ENCODE results near the gene RALGAPB.
A peak's percentile ranks its signal among the peaks of the same experiment; 100 is the strongest.

The RALGAPB gene

DNA sequence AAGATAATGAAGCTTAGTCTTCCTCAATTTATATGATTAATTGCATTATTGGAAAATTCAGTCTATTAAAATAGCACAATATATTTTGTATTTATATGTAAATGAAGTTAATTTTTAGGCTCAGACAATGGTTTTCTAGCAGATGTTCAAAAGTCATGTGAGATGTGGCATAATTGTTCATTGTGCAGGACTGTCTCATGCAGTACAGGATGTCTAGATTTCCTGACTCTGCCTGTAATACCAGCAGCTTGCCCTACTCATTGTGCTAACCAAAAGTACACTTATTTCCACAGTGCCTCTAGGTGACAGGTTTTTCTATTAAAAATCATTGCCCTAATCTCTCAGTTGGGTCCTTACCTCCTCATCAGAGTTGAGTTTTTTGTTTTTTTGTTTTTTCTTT lies 12.4 kb downstream of the RALGAPB start:
- no peaks in the 10 kb centered on the region for H3K9me3 ChIP-seq (ENCODE audit: control insufficient read depth, low read length)
- no peak overlapping the region for H2AFZ ChIP-seq (ENCODE audit: low read depth, low read length)
- no peak overlapping the region for H3K9ac ChIP-seq (ENCODE audit: low read length)
- no peak overlapping the region for H3K4me3 ChIP-seq (ENCODE audit: insufficient read depth in 1 of 2, low read depth in 1 of 2, low read length in 2 of 2)
- H3K27me3 ChIP-seq (ENCODE audit: control insufficient read depth in 1 of 2, insufficient read depth in 1 of 2, low read length in 2 of 2): no peaks in the 10 kb centered on the region
- no peak for DNase-seq
- H3K36me3 ChIP-seq (ENCODE audit: control insufficient read depth in 1 of 2, insufficient read depth in 2 of 2, low read depth in 1 of 2, low read length in 2 of 2): peaks cover 12 to 36% of the 10 kb centered on the region in 2 experiments
- H3K4me1 ChIP-seq (ENCODE audit: control insufficient read depth, insufficient read depth, low read depth, low read length): no peaks in the 10 kb centered on the region
- no peak overlapping the region for H2AK5ac ChIP-seq (ENCODE audit: low read length, severe bottlenecking)
- no peak overlapping the region for H4K91ac ChIP-seq (ENCODE audit: low read length)
- no peak overlapping the region for H2BK5ac ChIP-seq (ENCODE audit: low read depth, low read length, poor library complexity, severe bottlenecking)
- no peak overlapping the region for H4K8ac ChIP-seq (ENCODE audit: low read length)
- H3K14ac ChIP-seq (ENCODE audit: low read length in 2 of 2): no peak overlapping the region
- peaks cover 20% of the 10 kb centered on the region for H3K79me1 ChIP-seq (replicated peaks; ENCODE audit: low read length, poor library complexity, severe bottlenecking)
- H2BK120ac ChIP-seq (ENCODE audit: low read depth, low read length): no peak overlapping the region
- no peak overlapping the region for H3K23ac ChIP-seq (ENCODE audit: low read length in 2 of 2)
- no peak overlapping the region for H3K4me2 ChIP-seq (ENCODE audit: low read length, poor library complexity, severe bottlenecking)
- no peak overlapping the region for H3K18ac ChIP-seq (ENCODE audit: low read depth in 1 of 2, low read length in 2 of 2)
- no peak overlapping the region for H3K27ac ChIP-seq (ENCODE audit: low read length, poor library complexity, severe bottlenecking)
- no peak overlapping the region for H3K4ac ChIP-seq (ENCODE audit: low read depth in 1 of 2, low read length in 2 of 2)
- H2BK15ac ChIP-seq (ENCODE audit: low read depth, poor library complexity, severe bottlenecking): no peak overlapping the region
- no peak overlapping the region for H2BK12ac ChIP-seq (ENCODE audit: low read length in 2 of 2)

DNA sequence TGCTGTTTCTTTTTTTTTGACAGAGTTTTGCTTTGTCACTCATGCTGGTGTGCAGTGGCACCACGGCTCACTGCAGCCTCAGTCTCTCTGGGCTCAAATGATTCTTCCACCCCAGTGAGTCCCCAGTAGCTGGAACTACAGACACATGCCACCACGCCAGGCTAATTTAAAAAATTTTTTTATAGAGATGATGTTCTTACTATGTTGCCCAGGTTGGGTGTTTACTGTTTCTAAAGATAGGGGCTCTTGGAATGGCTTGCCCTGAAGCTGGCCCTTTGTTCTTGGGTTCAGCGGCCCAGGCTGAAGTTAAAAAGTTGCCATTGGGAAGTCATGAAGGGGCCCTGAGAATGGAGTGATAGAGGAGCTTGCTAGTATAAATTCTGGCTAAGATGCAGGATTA lies 16.5 kb downstream of the RALGAPB start:
- Histone ChIP-seq H3K27ac (ENCODE audit: low read length, poor library complexity, severe bottlenecking) (no peak overlapping the region), H3K14ac (ENCODE audit: low read length in 2 of 2) (no peak overlapping the region), H3K4me3 (ENCODE audit: insufficient read depth in 1 of 2, low read depth in 1 of 2, low read length in 2 of 2) (no peak overlapping the region), H3K18ac (ENCODE audit: low read depth in 1 of 2, low read length in 2 of 2) (no peak overlapping the region), H3K4me1 (ENCODE audit: control insufficient read depth, insufficient read depth, low read depth, low read length) (no peaks in the 10 kb centered on the region), H2AFZ (ENCODE audit: low read depth, low read length) (no peak overlapping the region), H3K4me2 (ENCODE audit: low read length, poor library complexity, severe bottlenecking) (no peak overlapping the region), H4K91ac (ENCODE audit: low read length) (no peak overlapping the region), H3K79me1 (replicated peaks; ENCODE audit: low read length, poor library complexity, severe bottlenecking) (peaks cover 23% of the 10 kb centered on the region), H2BK12ac (ENCODE audit: low read length in 2 of 2) (no peak overlapping the region), H3K36me3 (ENCODE audit: control insufficient read depth in 1 of 2, insufficient read depth in 2 of 2, low read depth in 1 of 2, low read length in 2 of 2) (peaks cover 13 to 54% of the 10 kb centered on the region in 2 experiments), H3K9me3 (ENCODE audit: control insufficient read depth, low read length) (no peaks in the 10 kb centered on the region), H2BK5ac (ENCODE audit: low read depth, low read length, poor library complexity, severe bottlenecking) (no peak overlapping the region), H3K27me3 (ENCODE audit: control insufficient read depth in 1 of 2, insufficient read depth in 1 of 2, low read length in 2 of 2) (no peaks in the 10 kb centered on the region), H2AK5ac (ENCODE audit: low read length, severe bottlenecking) (no peak overlapping the region), H2BK120ac (ENCODE audit: low read depth, low read length) (no peak overlapping the region), H4K8ac (ENCODE audit: low read length) (no peak overlapping the region), H3K4ac (ENCODE audit: low read depth in 1 of 2, low read length in 2 of 2) (no peak overlapping the region), H2BK15ac (ENCODE audit: low read depth, poor library complexity, severe bottlenecking) (no peak overlapping the region), H3K23ac (ENCODE audit: low read length in 2 of 2) (no peak overlapping the region), H3K9ac (ENCODE audit: low read length) (no peak overlapping the region)
- 90% methylated on average over 2 of the region's 3 CpGs for WGBS
- DNase-seq: no peak

DNA sequence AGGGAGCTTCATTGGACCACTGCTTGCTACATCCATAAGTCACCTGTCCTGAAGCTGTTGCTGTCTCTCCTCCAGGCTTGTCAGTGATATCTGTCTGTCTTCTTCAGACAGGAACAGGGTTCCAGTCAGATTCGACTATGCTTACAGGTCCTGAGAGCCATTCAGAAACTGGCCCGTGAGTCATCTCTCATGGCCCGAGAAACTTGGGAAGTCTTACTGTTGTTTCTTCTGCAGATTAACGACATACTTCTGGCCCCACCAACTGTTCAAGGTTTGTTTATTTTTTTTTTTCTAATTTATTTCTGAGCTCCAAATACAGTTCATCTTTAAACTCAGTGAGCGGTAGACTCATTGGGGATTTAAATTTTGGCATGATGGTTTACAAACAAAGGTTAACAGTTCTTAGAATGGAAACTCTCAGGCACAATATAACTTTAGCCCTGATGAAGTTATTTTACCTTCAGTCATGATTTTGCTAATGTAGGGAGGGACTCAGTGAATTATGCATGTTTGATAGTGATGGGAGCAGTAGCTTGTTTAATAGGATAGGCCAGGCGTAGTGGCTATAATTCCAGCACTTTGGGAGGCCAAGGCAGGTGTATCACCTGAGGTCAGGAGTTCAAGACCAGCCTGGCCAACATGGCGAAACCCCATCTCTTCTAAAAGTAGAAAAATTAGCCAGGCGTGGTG lies 24.7 kb downstream of the RALGAPB start:
- Histone ChIP-seq H2BK12ac (ENCODE audit: low read length in 2 of 2) (no peak overlapping the region), H4K91ac (ENCODE audit: low read length) (no peak overlapping the region), H3K79me1 (replicated peaks; ENCODE audit: low read length, poor library complexity, severe bottlenecking) (peaks cover 23% of the 10 kb centered on the region), H2BK5ac (ENCODE audit: low read depth, low read length, poor library complexity, severe bottlenecking) (no peak overlapping the region), H3K4me1 (ENCODE audit: control insufficient read depth, insufficient read depth, low read depth, low read length) (peaks cover 1% of the 10 kb centered on the region), H3K4me3 (ENCODE audit: insufficient read depth in 1 of 2, low read depth in 1 of 2, low read length in 2 of 2) (no peak overlapping the region), H3K9ac (ENCODE audit: low read length) (no peak overlapping the region), H3K18ac (ENCODE audit: low read depth in 1 of 2, low read length in 2 of 2) (no peak overlapping the region), H2AK5ac (ENCODE audit: low read length, severe bottlenecking) (no peak overlapping the region), H3K23ac (ENCODE audit: low read length in 2 of 2) (no peak overlapping the region), H2BK15ac (ENCODE audit: low read depth, poor library complexity, severe bottlenecking) (no peak overlapping the region), H3K27ac (ENCODE audit: low read length, poor library complexity, severe bottlenecking) (no peak overlapping the region), H4K8ac (ENCODE audit: low read length) (no peak overlapping the region), H3K27me3 (ENCODE audit: control insufficient read depth in 1 of 2, insufficient read depth in 1 of 2, low read length in 2 of 2) (no peaks in the 10 kb centered on the region), H2AFZ (ENCODE audit: low read depth, low read length) (no peak overlapping the region), H3K4ac (ENCODE audit: low read depth in 1 of 2, low read length in 2 of 2) (no peak overlapping the region), H3K4me2 (ENCODE audit: low read length, poor library complexity, severe bottlenecking) (no peak overlapping the region), H3K9me3 (ENCODE audit: control insufficient read depth, low read length) (no peaks in the 10 kb centered on the region), H3K36me3 (ENCODE audit: control insufficient read depth in 1 of 2, insufficient read depth in 2 of 2, low read depth in 1 of 2, low read length in 2 of 2) (peaks cover 9 to 96% of the 10 kb centered on the region in 2 experiments), H3K14ac (ENCODE audit: low read length in 2 of 2) (no peak overlapping the region), H2BK120ac (ENCODE audit: low read depth, low read length) (no peak overlapping the region)
- 55% methylated on average over 4 of the region's 8 CpGs for WGBS
- DNase-seq: peak; percentile 52

DNA sequence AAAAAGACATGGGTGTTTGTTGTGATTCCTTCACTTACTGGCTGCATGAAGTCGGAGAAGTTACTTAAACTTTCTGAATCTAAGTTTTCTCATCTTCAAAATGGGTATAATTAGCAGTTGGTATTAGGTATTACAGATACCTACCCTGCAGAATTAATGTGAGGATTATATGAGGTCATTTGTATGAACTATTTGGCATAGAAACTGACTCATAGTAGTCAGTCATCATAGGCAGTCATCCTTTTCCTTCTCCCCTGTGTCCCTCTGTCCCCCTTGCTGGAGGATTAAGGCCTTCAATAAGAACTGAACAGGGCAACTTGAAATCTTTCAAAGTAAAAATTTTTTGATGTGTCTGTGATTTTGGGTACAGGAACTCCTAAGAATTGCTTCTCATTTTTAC lies 26.3 kb downstream of the RALGAPB start:
- H2BK5ac ChIP-seq (ENCODE audit: low read depth, low read length, poor library complexity, severe bottlenecking): no peak overlapping the region
- no peak overlapping the region for H3K4me2 ChIP-seq (ENCODE audit: low read length, poor library complexity, severe bottlenecking)
- H3K4ac ChIP-seq (ENCODE audit: low read depth in 1 of 2, low read length in 2 of 2): no peak overlapping the region
- no peak overlapping the region for H3K14ac ChIP-seq (ENCODE audit: low read length in 2 of 2)
- H2AFZ ChIP-seq (ENCODE audit: low read depth, low read length): no peak overlapping the region
- no peak overlapping the region for H2AK5ac ChIP-seq (ENCODE audit: low read length, severe bottlenecking)
- no CpG with 5 or more reads among the region's 1 CpG for WGBS
- H4K91ac ChIP-seq (ENCODE audit: low read length): no peak overlapping the region
- H3K23ac ChIP-seq (ENCODE audit: low read length in 2 of 2): no peak overlapping the region
- H2BK15ac ChIP-seq (ENCODE audit: low read depth, poor library complexity, severe bottlenecking): no peak overlapping the region
- no peak overlapping the region for H4K8ac ChIP-seq (ENCODE audit: low read length)
- H3K4me1 ChIP-seq (ENCODE audit: control insufficient read depth, insufficient read depth, low read depth, low read length): peaks cover 1% of the 10 kb centered on the region
- H3K9ac ChIP-seq (ENCODE audit: low read length): no peak overlapping the region
- H3K27me3 ChIP-seq (ENCODE audit: control insufficient read depth in 1 of 2, insufficient read depth in 1 of 2, low read length in 2 of 2): no peaks in the 10 kb centered on the region
- no peak overlapping the region for H2BK120ac ChIP-seq (ENCODE audit: low read depth, low read length)
- H3K9me3 ChIP-seq (ENCODE audit: control insufficient read depth, low read length): no peaks in the 10 kb centered on the region
- no peak overlapping the region for H2BK12ac ChIP-seq (ENCODE audit: low read length in 2 of 2)
- DNase-seq: no peak
- H3K79me1 ChIP-seq (replicated peaks; ENCODE audit: low read length, poor library complexity, severe bottlenecking): peaks cover 26% of the 10 kb centered on the region
- no peak overlapping the region for H3K18ac ChIP-seq (ENCODE audit: low read depth in 1 of 2, low read length in 2 of 2)
- peaks cover 14 to 97% of the 10 kb centered on the region in 2 experiments for H3K36me3 ChIP-seq (ENCODE audit: control insufficient read depth in 1 of 2, insufficient read depth in 2 of 2, low read depth in 1 of 2, low read length in 2 of 2)
- no peak overlapping the region for H3K4me3 ChIP-seq (ENCODE audit: insufficient read depth in 1 of 2, low read depth in 1 of 2, low read length in 2 of 2)
- no peak overlapping the region for H3K27ac ChIP-seq (ENCODE audit: low read length, poor library complexity, severe bottlenecking)
